K562 (cell line): ENCODE results near the gene TEX28. TPM values are rescaled to one million over a fixed set of nuclear protein-coding genes. Genes with fewer than 3 reads are reported as not detected.

Experiments used
- ATAC-seq: fragments of 200-7000 bp; cut with Tn5 transposase; 3 replicates; pipeline ENCODE4 v1.9.1; 2020; ENCODE audit warnings: moderate library complexity
- BruUV-seq: library from RNA; stranded (reverse); fragments of 400-500 nt; replicated peaks from 2 replicates; lab custom pipeline; 2021; lab: Mats Ljungman, UMichigan
- CTCF ChIA-PET: fragments of 300-600 bp; formaldehyde crosslinking; extraction: SDS; loops from one replicate; lab custom pipeline; 2021; ENCODE audit warnings: low intra/inter-chr PET ratio; lab: Yijun Ruan, JAX
- POLR2A ChIA-PET: fragments of 300-600, 350-650 bp; sonication (Branson Sonifier 250); formaldehyde crosslinking; extraction: SDS; loops from one replicate; lab custom pipeline; 2021; ENCODE audit warnings: antibody characterized with exemption, inconsistent platforms; lab: Yijun Ruan, JAX
- DNase-seq, 4 experiments: peaks; one replicate each; pipeline versions ENCODE4 v3.0.0 to v3.0.0-alpha.2; 2011 to 2018; ENCODE audit warnings: low spot score in 3 of 4, mixed read lengths in 3 of 4; ENCODE audit errors: extremely low read depth in 1 of 4
- FAIRE-seq: peaks from 2 replicates; lab custom pipeline; 2011; peaks lifted over from hg19 to GRCh38; lab: Jason Lieb, UNC
- H2AFZ ChIP-seq: 2 replicates; pipeline ENCODE4 v1.6.0; 2011; ENCODE audit warnings: low read depth, low read length, control low read depth, inconsistent platforms
- H3K27ac ChIP-seq: fragments of 200-600 bp; 3 replicates; pipeline ENCODE4 v1.8.0; 2011; ENCODE audit warnings: low read depth, mild to moderate bottlenecking, control low read depth, inconsistent platforms, low read length, moderate library complexity, mixed read lengths; ENCODE audit errors: extremely low read depth
- H3K27me3 ChIP-seq, 2 experiments: fragments of 300-600 bp in 1 of 2; 2 replicates in 1 of 2; 3 replicates in 1 of 2; pipeline versions ENCODE4 v1.6.0 to v1.8.0; 2011; ENCODE audit warnings: inconsistent platforms in 2 of 2, low read length in 2 of 2, mild to moderate bottlenecking in 1 of 2, mixed read lengths in 1 of 2, moderate library complexity in 1 of 2; ENCODE audit not compliant: control insufficient read depth in 2 of 2, insufficient read depth in 2 of 2
- H3K36me3 ChIP-seq: fragments of 300-600 bp; 3 replicates; pipeline ENCODE4 v1.8.0; 2011; ENCODE audit warnings: mild to moderate bottlenecking, low read length, inconsistent platforms; ENCODE audit not compliant: control insufficient read depth, insufficient read depth
- H3K4me1 ChIP-seq, 2 experiments: fragments of 200-600 bp in 1 of 2; replicated peaks in 1 of 2; 2 replicates in 1 of 2; 3 replicates in 1 of 2; pipeline versions ENCODE4 v1.5.1 to v1.8.0; 2011; ENCODE audit warnings: inconsistent platforms in 2 of 2, low read length in 2 of 2, mild to moderate bottlenecking in 1 of 2, mixed read lengths in 1 of 2, moderate library complexity in 1 of 2; ENCODE audit not compliant: control insufficient read depth in 2 of 2, insufficient read depth in 2 of 2
- H3K4me2 ChIP-seq: 2 replicates; pipeline ENCODE4 v1.6.1; 2011; ENCODE audit warnings: low read length, control low read depth, inconsistent platforms, mixed read lengths; ENCODE audit not compliant: insufficient read depth
- H3K4me3 ChIP-seq: fragments of 200-600 bp; sonication (generic), shearing (Covaris generic); 2 replicates; pipeline ENCODE4 v1.5.1; 2016; ENCODE audit warnings: control low read depth, inconsistent platforms
- H3K79me2 ChIP-seq: fragments of 200-600 bp; 3 replicates; pipeline ENCODE4 v1.8.0; 2011; ENCODE audit warnings: low read length, inconsistent platforms; ENCODE audit not compliant: control insufficient read depth, insufficient read depth
- H3K9ac ChIP-seq, 2 experiments: 2 replicates each; pipeline versions ENCODE4 v1.6.0 to v1.6.1; 2011; ENCODE audit warnings: low read depth in 2 of 2, low read length in 2 of 2, control low read depth in 1 of 2, inconsistent platforms in 1 of 2, mild to moderate bottlenecking in 1 of 2, mixed read lengths in 1 of 2; ENCODE audit not compliant: insufficient read depth in 1 of 2
- H3K9me1 ChIP-seq: one replicate; pipeline ENCODE4 v1.6.0; 2011; ENCODE audit warnings: inconsistent platforms, mild to moderate bottlenecking, low read length, moderate library complexity; ENCODE audit not compliant: control insufficient read depth, insufficient read depth
- H3K9me3 ChIP-seq: replicated peaks from 2 replicates; pipeline ENCODE4 v1.5.1; 2011; ENCODE audit warnings: low read depth, low read length, inconsistent platforms; ENCODE audit not compliant: control insufficient read depth, insufficient read depth
- H4K20me1 ChIP-seq: replicated peaks from 2 replicates; pipeline ENCODE4 v1.6.1; 2011; ENCODE audit warnings: low read length, inconsistent platforms, mixed read lengths; ENCODE audit not compliant: control insufficient read depth, insufficient read depth
- CBX2 ChIP-seq: fragments of 200-600 bp; sonication (generic); IDR thresholded peaks from one replicate; pipeline ENCODE4 v1.6.1; 2012; ENCODE audit warnings: mild to moderate bottlenecking, low read length, inconsistent platforms; ENCODE audit not compliant: insufficient read depth, poor library complexity, severe bottlenecking
- CBX3 ChIP-seq, 2 experiments: IDR thresholded peaks; 1 replicate in 1 of 2; 2 replicates in 1 of 2; pipeline ENCODE4 v1.6.1; 2012; ENCODE audit warnings: inconsistent platforms in 2 of 2, low read length in 2 of 2, borderline replicate concordance in 1 of 2, control low read depth in 1 of 2
- CREM ChIP-seq: IDR thresholded peaks from 2 replicates; pipeline ENCODE4 v1.6.1; 2014; ENCODE audit warnings: antibody characterized with exemption, low read depth
- ELF4 ChIP-seq: fragments of 450-650 bp; formaldehyde crosslinking; IDR thresholded peaks from 2 replicates; pipeline ENCODE4 v1.4.0; 2022; ENCODE audit warnings: missing genetic modification characterization
- NCOA2 ChIP-seq, 2 experiments: fragments of 450-650 bp; IDR thresholded peaks; 2 replicates each; pipeline ENCODE4 v1.6.1; 2018; ENCODE audit warnings: mild to moderate bottlenecking in 2 of 2, moderate library complexity in 1 of 2; ENCODE audit not compliant: partially characterized antibody in 2 of 2
- STAT5B ChIP-seq: fragments of 250-450 bp; sonication (Bioruptor Pico); IDR thresholded peaks from 2 replicates; pipeline ENCODE4 v1.8.0; 2021; ENCODE audit warnings: mild to moderate bottlenecking, inconsistent platforms
- THRB ChIP-seq: fragments of 450-650 bp; formaldehyde crosslinking; conservative IDR thresholded peaks from 2 replicates; pipeline ENCODE4 v1.4.0; 2022; ENCODE audit warnings: mild to moderate bottlenecking, missing genetic modification characterization
- ZNF3 ChIP-seq: fragments of 250-450 bp; sonication (Bioruptor Pico); IDR thresholded peaks from 2 replicates; pipeline ENCODE4 v1.5.0; 2021; ENCODE audit warnings: mild to moderate bottlenecking, moderate library complexity
- ZNF75A ChIP-seq: fragments of 450-650 bp; formaldehyde crosslinking; IDR thresholded peaks from 2 replicates; pipeline ENCODE4 v1.4.0; 2020; ENCODE audit warnings: mild to moderate bottlenecking
- WGBS: fragments of 100-300 bp; shearing (Covaris generic); methylation state at CpG from one replicate; pipeline ENCODE4 v1.1.6; 2016; ENCODE audit warnings: low coverage, mixed read lengths; ENCODE audit not compliant: insufficient coverage; ENCODE audit errors: missing lambda C conversion rate; 5-methylcytosine and 5-hydroxymethylcytosine counted together
- in situ Hi-C: fragments of 300-500 bp; cut with MboI; formaldehyde crosslinking; loops from 4 replicates; pipeline ENCODE4 v1.15.0; 2018; ENCODE audit warnings: inconsistent platforms, mixed read lengths
- intact Hi-C: fragments of 100-400 bp; cut with micrococcal nuclease; formaldehyde crosslinking; loops from 2 replicates; pipeline ENCODE4 v1.14.2; 2022
- polyA plus RNA-seq, 8 experiments: library from polyadenylated mRNA; depleted of rRNA in 4 of 8; stranded (reverse) in 5 of 8; unstranded in 3 of 8; fragments of >200 nt; fragmentation: Nextera tagmentation in 2 of 8; fragmentation: Illumina TruSeq in 1 of 8; extraction: Ambion mirVana in 2 of 8; extraction: Trizol in 1 of 8; gene quantifications; 2 replicates each; pipeline versions ENCODE4 v1.2.1 to v1.2.3, GENCODE V29; 2011 to 2014; ENCODE audit warnings: inconsistent platforms in 1 of 8, missing spikeins in 1 of 8
- total RNA-seq, 7 experiments: library from RNA; depleted of rRNA in 6 of 7; stranded (reverse); fragments of >200 nt in 6 of 7; fragmentation: Illumina TruSeq in 2 of 7; extraction: Trizol in 2 of 7; gene quantifications; 2 replicates each; pipeline versions ENCODE4 v1.2.1 to v1.2.3, GENCODE V29; 2011 to 2021; ENCODE audit warnings: low replicate concordance in 1 of 7
- TF ChIP-seq, protein P1 (sequence below), 2 experiments: fragments of 450-650 bp; formaldehyde crosslinking in 1 of 2; IDR thresholded peaks; 2 replicates each; pipeline versions ENCODE4 v1.4.0 to v1.6.1; 2014 to 2020; ENCODE audit warnings: mild to moderate bottlenecking in 2 of 2, borderline replicate concordance in 1 of 2, low read depth in 1 of 2

The TEX28 gene
- total and polyA plus RNA-seq, 9 of the 15 experiments (the other 6 are each of a cell fraction or from before 2014, with no cell fraction given), result not detected

DNA sequence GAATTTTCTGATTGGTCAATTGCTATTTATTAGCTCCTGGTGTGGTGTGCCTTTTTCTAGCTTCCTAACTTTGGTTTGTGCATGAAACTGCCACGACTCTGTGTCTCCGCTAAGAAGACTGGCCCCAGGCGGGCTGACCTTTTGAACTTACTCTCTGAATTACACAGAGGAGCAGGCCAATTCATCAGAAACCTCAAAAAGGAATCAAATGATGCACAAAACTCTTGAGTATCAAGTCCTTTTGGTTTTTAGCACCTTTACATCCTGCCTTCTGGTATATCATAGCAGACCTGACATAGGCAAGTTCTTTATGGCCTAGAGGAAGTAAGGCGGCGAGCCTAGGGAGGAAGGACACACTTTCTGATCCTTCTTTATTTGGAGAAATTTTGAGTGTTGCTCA is 18.2 kb upstream of the TEX28 start (continued):
- TF ChIP-seq ZNF3, result no peak

DNA sequence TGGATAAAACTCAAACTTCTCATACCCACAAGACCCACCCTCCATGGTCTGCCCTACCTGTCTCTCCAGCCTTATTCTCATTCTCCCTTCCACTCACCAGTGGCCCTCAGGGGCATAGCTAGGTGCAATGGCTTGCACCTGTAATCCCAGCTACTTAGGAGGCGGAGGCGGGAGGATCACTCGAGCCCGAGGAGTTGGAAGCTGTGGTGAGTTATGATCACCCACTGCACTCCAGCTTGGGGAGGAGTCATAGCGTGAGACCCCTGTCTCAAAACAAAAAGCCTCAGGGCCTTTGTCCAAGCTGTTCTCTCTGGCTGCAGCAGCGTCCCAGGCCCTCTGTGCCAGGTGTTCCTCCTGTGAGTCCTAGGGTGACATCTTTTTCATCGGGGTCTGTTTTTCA is 17.2 kb upstream of the TEX28 start:
- WGBS, result 45% methylated on average over 6 of the region's 7 CpGs
- intact Hi-C loops, result no loop called here
- TF ChIP-seq ELF4 (CRISPR knock-in tag), result no peak
- TF ChIP-seq, protein P1, sequence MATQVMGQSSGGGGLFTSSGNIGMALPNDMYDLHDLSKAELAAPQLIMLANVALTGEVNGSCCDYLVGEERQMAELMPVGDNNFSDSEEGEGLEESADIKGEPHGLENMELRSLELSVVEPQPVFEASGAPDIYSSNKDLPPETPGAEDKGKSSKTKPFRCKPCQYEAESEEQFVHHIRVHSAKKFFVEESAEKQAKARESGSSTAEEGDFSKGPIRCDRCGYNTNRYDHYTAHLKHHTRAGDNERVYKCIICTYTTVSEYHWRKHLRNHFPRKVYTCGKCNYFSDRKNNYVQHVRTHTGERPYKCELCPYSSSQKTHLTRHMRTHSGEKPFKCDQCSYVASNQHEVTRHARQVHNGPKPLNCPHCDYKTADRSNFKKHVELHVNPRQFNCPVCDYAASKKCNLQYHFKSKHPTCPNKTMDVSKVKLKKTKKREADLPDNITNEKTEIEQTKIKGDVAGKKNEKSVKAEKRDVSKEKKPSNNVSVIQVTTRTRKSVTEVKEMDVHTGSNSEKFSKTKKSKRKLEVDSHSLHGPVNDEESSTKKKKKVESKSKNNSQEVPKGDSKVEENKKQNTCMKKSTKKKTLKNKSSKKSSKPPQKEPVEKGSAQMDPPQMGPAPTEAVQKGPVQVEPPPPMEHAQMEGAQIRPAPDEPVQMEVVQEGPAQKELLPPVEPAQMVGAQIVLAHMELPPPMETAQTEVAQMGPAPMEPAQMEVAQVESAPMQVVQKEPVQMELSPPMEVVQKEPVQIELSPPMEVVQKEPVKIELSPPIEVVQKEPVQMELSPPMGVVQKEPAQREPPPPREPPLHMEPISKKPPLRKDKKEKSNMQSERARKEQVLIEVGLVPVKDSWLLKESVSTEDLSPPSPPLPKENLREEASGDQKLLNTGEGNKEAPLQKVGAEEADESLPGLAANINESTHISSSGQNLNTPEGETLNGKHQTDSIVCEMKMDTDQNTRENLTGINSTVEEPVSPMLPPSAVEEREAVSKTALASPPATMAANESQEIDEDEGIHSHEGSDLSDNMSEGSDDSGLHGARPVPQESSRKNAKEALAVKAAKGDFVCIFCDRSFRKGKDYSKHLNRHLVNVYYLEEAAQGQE (IDR thresholded peaks at IDR 0.05; ENCODE audit: borderline replicate concordance), result no peak
- TF ChIP-seq, protein P1 (CRISPR knock-in tag; IDR thresholded peaks at IDR 0.05; ENCODE audit: low read depth), result no peak
- TF ChIP-seq NCOA2 (IDR thresholded peaks at IDR 0.05; ENCODE audit: partially characterized antibody in 2 of 2), result no peak
- no peak for TF ChIP-seq CBX2
- no peak for TF ChIP-seq ZNF75A (CRISPR knock-in tag)
- no peak for TF ChIP-seq CREM
- no peak for TF ChIP-seq CBX3 (IDR thresholded peaks at IDR 0.05; ENCODE audit: borderline replicate concordance in 1 of 2, low read length in 2 of 2)
- no peak for TF ChIP-seq STAT5B (CRISPR knock-in tag)
- TF ChIP-seq THRB (CRISPR knock-in tag), result no peak

More for the DNA sequence above, 17.2 kb upstream of the TEX28 start:
- Histone ChIP-seq H4K20me1 (no peaks in the 10 kb centered on the region), H3K36me3 (no peaks in the 10 kb centered on the region), H3K79me2 (no peaks in the 10 kb centered on the region), H3K4me1 (peaks cover 2 to 3% of the 10 kb centered on the region in 2 experiments; a peak in 3 of 5 replicates), H3K27me3 (no peaks in the 10 kb centered on the region), H3K4me3 (no peak overlapping the region), H3K4me2 (no peak overlapping the region), H2AFZ (no peak overlapping the region), H3K9me1 (no peaks in the 10 kb centered on the region), H3K27ac (no peak overlapping the region), H3K9me3 (no peaks in the 10 kb centered on the region), H3K9ac (no peak overlapping the region)
- in situ Hi-C loops, result loop anchor here (25.0 kb wide), 1 partner anchor 100 kb away; the partner anchor contains the start of gene OPN1MW2
- FAIRE-seq, result no peak
- no peak for ATAC-seq
- POLR2A ChIA-PET, result no interaction called here
- no TSS peak for BruUV-seq
- CTCF ChIA-PET, result no interaction called here
- no peak for DNase-seq
